ENCODE measurements around the gene DGKQ. TPM values are rescaled to one million over a fixed set of nuclear protein-coding genes. Genes with fewer than 3 reads are reported as not detected.

Gene DGKQ
- total and polyA plus RNA-seq, 2 donors (not counting 3 experiments of a cell fraction or from before 2014, with no cell fraction given) = 15.8 to 20.2 TPM

DNA sequence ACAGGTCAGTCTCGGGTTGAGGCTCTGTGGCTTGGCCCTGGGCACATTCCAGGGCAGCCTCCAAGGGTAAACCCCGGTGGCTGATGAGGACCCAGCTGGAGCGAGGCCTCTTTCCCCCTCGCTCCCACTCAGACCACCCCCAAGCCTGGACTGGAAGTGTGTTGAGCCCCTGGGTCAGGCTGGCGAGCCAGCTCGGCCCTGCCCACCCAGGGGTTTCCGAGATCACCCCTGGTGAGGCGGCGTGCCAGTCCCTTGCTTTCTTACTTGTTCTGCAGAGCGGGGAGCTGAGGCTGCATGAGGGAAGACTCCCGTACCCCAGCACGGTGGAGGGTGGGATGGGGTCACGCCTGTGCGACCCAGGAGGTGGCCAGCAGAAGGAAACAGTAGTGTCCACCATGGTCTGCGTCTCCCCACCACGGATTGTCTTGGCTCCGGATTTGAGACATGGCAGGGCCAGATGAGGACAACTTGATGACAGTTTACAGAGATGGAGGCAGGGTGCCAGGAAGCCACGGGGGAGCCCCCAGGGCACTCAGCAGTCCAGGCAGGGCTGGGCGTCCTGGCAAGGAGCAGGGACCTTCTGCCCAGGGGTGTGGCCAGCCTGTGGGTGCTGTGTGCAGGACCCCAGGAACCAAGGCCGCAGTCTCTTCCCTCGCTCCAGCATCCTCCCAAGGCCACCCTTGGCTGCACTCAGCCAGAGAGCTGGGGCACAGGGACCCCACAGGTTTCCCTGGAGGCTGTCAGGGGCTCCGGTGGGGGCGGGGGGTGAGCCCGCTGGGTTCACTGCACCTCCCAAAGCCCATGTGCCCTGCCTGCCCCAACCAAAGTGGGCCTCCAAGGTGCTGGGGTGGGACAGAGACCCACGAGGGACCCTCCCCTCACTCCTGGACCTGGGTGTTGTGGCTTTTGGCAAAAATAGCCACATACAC is 31.5 kb upstream of the DGKQ start:
- H3K4me3 ChIP-seq (replicated peaks in 1 of 3; ENCODE audit: insufficient read depth in 1 of 3, low read depth in 1 of 3, low read length in 3 of 3) = no peak overlapping the region
- H3K27me3 ChIP-seq (ENCODE audit: control insufficient read depth in 2 of 2, insufficient read depth in 2 of 2, low read length in 2 of 2) = peaks cover 34 to 43% of the 10 kb centered on the region in 2 experiments
- ChIA-PET CTCF (interaction anchor here (0.5 kb wide), 1 partner anchor 263 kb away, joined by 3 read pairs; no protein-coding TSS in a partner anchor), POLR2A (no interaction called here)
- no TSS peak for BruUV-seq (replicated peaks)
- H3K9me3 ChIP-seq (replicated peaks; ENCODE audit: control insufficient read depth, insufficient read depth, low read length) = no peaks in the 10 kb centered on the region
- no peak overlapping the region for H3K4me2 ChIP-seq (ENCODE audit: insufficient read depth, low read length)
- no peak for FAIRE-seq
- intact Hi-C loops (cut with micrococcal nuclease) (no loop called here), dilution Hi-C loops (cut with MboI; ENCODE audit: extremely low pct_ligation_motif_present, low sequenced_read_pairs) (no loop called here)
- TF ChIP-seq MYC (IDR thresholded peaks at IDR 0.05; ENCODE audit: low read depth, low read length) (no peak), JUN (IDR thresholded peaks at IDR 0.05; ENCODE audit: borderline replicate concordance, insufficient read depth, insufficient read length, low read depth) (no peak)
- TF ChIP-seq, protein P1, sequence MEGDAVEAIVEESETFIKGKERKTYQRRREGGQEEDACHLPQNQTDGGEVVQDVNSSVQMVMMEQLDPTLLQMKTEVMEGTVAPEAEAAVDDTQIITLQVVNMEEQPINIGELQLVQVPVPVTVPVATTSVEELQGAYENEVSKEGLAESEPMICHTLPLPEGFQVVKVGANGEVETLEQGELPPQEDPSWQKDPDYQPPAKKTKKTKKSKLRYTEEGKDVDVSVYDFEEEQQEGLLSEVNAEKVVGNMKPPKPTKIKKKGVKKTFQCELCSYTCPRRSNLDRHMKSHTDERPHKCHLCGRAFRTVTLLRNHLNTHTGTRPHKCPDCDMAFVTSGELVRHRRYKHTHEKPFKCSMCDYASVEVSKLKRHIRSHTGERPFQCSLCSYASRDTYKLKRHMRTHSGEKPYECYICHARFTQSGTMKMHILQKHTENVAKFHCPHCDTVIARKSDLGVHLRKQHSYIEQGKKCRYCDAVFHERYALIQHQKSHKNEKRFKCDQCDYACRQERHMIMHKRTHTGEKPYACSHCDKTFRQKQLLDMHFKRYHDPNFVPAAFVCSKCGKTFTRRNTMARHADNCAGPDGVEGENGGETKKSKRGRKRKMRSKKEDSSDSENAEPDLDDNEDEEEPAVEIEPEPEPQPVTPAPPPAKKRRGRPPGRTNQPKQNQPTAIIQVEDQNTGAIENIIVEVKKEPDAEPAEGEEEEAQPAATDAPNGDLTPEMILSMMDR (IDR thresholded peaks at IDR 0.05; ENCODE audit: extremely low read depth in 1 of 2, insufficient read depth in 1 of 2, low read depth in 1 of 2, low read length in 2 of 2) = no peak
- no peaks in the 10 kb centered on the region for H3K9me1 ChIP-seq (replicated peaks; ENCODE audit: control insufficient read depth, extremely low read depth, insufficient read depth, low read length)
- no peaks in the 10 kb centered on the region for H3K79me2 ChIP-seq (ENCODE audit: control insufficient read depth, insufficient read depth, low read length)
- H3K27ac ChIP-seq (ENCODE audit: insufficient read depth, low read depth, low read length) = no peak overlapping the region
- H3K9ac ChIP-seq (replicated peaks; ENCODE audit: extremely low read depth, insufficient read depth, low read length) = no peak overlapping the region
- no peak overlapping the region for H2AFZ ChIP-seq (ENCODE audit: low read depth, low read length)
- H4K20me1 ChIP-seq (replicated peaks; ENCODE audit: control insufficient read depth, extremely low read depth, insufficient read depth, low read length) = no peaks in the 10 kb centered on the region
- no peaks in the 10 kb centered on the region for H3K36me3 ChIP-seq (ENCODE audit: control insufficient read depth in 2 of 2, extremely low read depth in 1 of 2, insufficient read depth in 2 of 2, low read length in 2 of 2)
- DNase-seq (ENCODE audit: low read depth, low spot score) = no peak
- H3K4me1 ChIP-seq (ENCODE audit: control insufficient read depth, extremely low read depth, insufficient read depth, low read length) = peaks cover 5% of the 10 kb centered on the region

DNA sequence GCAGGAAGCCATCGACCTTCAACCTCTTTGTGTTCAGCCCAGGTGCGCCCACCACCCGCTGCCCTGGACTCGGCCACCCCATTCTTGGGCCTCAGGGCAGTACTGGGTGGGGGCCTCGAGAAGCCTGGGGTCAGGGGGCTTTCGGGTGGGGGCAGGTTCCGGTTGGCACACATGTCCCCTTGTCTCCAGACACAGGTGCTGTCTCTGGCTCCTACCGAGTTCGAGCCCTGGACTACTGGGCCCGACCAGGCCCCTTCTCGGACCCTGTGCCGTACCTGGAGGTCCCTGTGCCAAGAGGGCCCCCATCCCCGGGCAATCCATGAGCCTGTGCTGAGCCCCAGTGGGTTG is 30.7 kb upstream of the DGKQ start:
- no peak overlapping the region for H3K27ac ChIP-seq (ENCODE audit: insufficient read depth, low read depth, low read length)
- intact Hi-C loops (cut with micrococcal nuclease) = no loop called here
- dilution Hi-C loops (cut with MboI; ENCODE audit: extremely low pct_ligation_motif_present, low sequenced_read_pairs) = no loop called here
- no peaks in the 10 kb centered on the region for H4K20me1 ChIP-seq (replicated peaks; ENCODE audit: control insufficient read depth, extremely low read depth, insufficient read depth, low read length)
- H3K36me3 ChIP-seq (ENCODE audit: control insufficient read depth in 2 of 2, extremely low read depth in 1 of 2, insufficient read depth in 2 of 2, low read length in 2 of 2) = no peaks in the 10 kb centered on the region
- FAIRE-seq = no peak
- TF ChIP-seq, protein P2, sequence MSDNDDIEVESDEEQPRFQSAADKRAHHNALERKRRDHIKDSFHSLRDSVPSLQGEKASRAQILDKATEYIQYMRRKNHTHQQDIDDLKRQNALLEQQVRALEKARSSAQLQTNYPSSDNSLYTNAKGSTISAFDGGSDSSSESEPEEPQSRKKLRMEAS (IDR thresholded peaks at IDR 0.05; ENCODE audit: insufficient read depth, insufficient read length) = no peak
- TF ChIP-seq JUN (IDR thresholded peaks at IDR 0.05; ENCODE audit: borderline replicate concordance, insufficient read depth, insufficient read length, low read depth) (no peak), MYC (IDR thresholded peaks at IDR 0.05; ENCODE audit: low read depth, low read length) (no peak), GATA2 (IDR thresholded peaks at IDR 0.05; ENCODE audit: insufficient read depth, insufficient read length, low read depth, low read length) (no peak), EZH2 (IDR thresholded peaks at IDR 0.05; ENCODE audit: borderline replicate concordance, low read depth, low read length, severe bottlenecking) (no peak), POLR2A (IDR thresholded peaks at IDR 0.05; ENCODE audit: low read depth, low read length) (no peak)
- TF ChIP-seq, protein P1 (IDR thresholded peaks at IDR 0.05; ENCODE audit: extremely low read depth in 1 of 2, insufficient read depth in 1 of 2, low read depth in 1 of 2, low read length in 2 of 2) = no peak
- no peak overlapping the region for H3K9ac ChIP-seq (replicated peaks; ENCODE audit: extremely low read depth, insufficient read depth, low read length)
- H3K27me3 ChIP-seq (ENCODE audit: control insufficient read depth in 2 of 2, insufficient read depth in 2 of 2, low read length in 2 of 2) = peaks cover 37 to 42% of the 10 kb centered on the region in 2 experiments
- H3K4me2 ChIP-seq (ENCODE audit: insufficient read depth, low read length) = no peak overlapping the region
- H2AFZ ChIP-seq (ENCODE audit: low read depth, low read length) = no peak overlapping the region
- no peak for DNase-seq (ENCODE audit: low read depth, low spot score)
- H3K4me3 ChIP-seq (replicated peaks in 1 of 3; ENCODE audit: insufficient read depth in 1 of 3, low read depth in 1 of 3, low read length in 3 of 3) = no peak overlapping the region
- peaks cover 2% of the 10 kb centered on the region for H3K4me1 ChIP-seq (ENCODE audit: control insufficient read depth, extremely low read depth, insufficient read depth, low read length)
- CTCF ChIA-PET = no interaction called here
- BruUV-seq (replicated peaks) = no TSS peak
- H3K9me1 ChIP-seq (replicated peaks; ENCODE audit: control insufficient read depth, extremely low read depth, insufficient read depth, low read length) = no peaks in the 10 kb centered on the region
- POLR2A ChIA-PET = no interaction called here
- H3K9me3 ChIP-seq (replicated peaks; ENCODE audit: control insufficient read depth, insufficient read depth, low read length) = no peaks in the 10 kb centered on the region
- H3K79me2 ChIP-seq (ENCODE audit: control insufficient read depth, insufficient read depth, low read length) = no peaks in the 10 kb centered on the region

Measured in endothelial cell of umbilical vein (primary cell).